Measurements from ENCODE around the gene CD96. TPM values are rescaled to one million over a fixed set of nuclear protein-coding genes. Genes with fewer than 3 reads are reported as not detected.
"Not testable (repeated sequence)": the region's sequence is repeated elsewhere in the genome, so short reads cannot be mapped to it uniquely, and the experiment has no call there.

Gene CD96
- total RNA-seq, 2 donors from 2014 or later = 152 to 168 TPM

- H3K4me1 Mint-ChIP-seq (ENCODE audit: low read depth in 2 of 2) = peaks cover 6 to 9% of the 10 kb centered on the region in 2 donors
- peaks cover 57% of the 10 kb centered on the region for H3K36me3 Mint-ChIP-seq
- H3K9me3 Mint-ChIP-seq = no peaks in the 10 kb centered on the region
- no peak overlapping the region for H3K4me3 Mint-ChIP-seq
- no peaks in the 10 kb centered on the region for H3K27me3 Mint-ChIP-seq
- no peak overlapping the region for H3K27ac Mint-ChIP-seq
- no peak for ATAC-seq
- DNase-seq (ENCODE audit: low spot score) = no peak
Observed at GRCh38 chr3:111627092-111627491, 85.1 kb downstream of the CD96 start.

DNA sequence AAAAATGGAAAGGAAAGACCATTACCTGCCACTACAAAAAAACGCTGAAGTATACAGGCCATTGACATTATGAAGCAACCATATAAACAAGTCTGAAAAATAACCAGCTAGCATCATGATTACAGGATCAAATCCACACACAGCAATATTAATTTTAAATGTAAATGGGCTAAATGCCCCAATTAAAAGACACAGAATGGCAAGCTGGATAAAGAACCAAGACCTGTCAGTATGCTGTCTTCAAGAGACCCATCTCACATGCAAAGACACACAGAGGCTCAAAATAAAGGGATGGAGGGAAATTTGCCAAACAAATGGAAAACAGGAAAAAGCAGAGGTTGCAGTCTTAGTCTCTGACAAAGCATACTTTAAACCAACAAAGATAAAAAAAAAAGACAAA, 87.0 kb downstream of the CD96 start:
- H3K36me3 Mint-ChIP-seq = peaks cover 57% of the 10 kb centered on the region
- not testable (repeated sequence) for H3K9me3 Mint-ChIP-seq; H3K4me3 Mint-ChIP-seq; H3K27ac Mint-ChIP-seq; ATAC-seq; H3K27me3 Mint-ChIP-seq; DNase-seq (ENCODE audit: low spot score); H3K4me1 Mint-ChIP-seq (ENCODE audit: low read depth in 2 of 2)

DNA sequence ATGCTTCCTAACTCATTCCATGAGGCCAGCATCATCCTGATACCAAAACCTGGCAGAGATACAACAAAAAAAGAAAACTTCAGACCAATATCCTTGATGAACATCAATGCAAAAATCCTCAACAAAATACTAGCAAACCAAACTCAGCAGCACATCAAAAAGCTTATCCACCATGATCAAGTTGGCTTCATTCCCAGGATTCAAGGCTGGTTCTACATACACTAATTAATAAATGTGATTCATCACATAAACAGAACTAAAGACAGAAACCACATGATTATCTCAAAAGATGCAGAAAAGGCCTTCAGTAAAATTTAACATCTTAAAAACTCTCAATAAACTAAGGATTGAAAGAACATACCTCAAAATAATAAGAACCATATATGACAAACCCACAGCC, 88.6 kb downstream of the CD96 start:
- not testable (repeated sequence) for H3K27me3 Mint-ChIP-seq
- Mint-ChIP-seq H3K36me3 (peaks cover 41% of the 10 kb centered on the region), H3K27ac (peak overlapping the region in 1 of 2 donors; percentile 21)

DNA sequence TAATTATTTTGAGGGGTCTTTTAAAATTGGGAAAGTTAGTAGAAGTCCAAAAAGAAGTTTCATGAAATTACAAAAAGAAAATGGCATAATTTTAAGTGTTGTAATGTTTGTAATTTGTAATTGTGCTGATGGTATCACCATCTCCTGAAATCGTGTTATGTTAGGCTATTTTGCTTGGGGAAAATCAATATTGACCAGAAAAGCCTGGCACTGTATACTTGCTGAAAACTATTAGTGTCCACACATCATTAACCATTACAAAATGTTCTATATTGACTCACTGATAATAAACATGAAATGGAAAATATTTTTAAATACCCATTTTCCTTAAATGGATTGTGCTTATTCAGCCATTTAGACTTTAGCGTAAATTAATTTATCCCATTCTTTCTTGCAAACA, 93.4 kb downstream of the CD96 start:
- H3K4me1 Mint-ChIP-seq (ENCODE audit: low read depth in 2 of 2) = no peaks in the 10 kb centered on the region
- no peak overlapping the region for H3K27ac Mint-ChIP-seq
- ATAC-seq (no peak), DNase-seq (ENCODE audit: low spot score) (no peak)
- H3K36me3 Mint-ChIP-seq = peaks cover 42% of the 10 kb centered on the region
- H3K4me3 Mint-ChIP-seq = no peak overlapping the region
- peaks cover 3% of the 10 kb centered on the region for H3K9me3 Mint-ChIP-seq
- no peaks in the 10 kb centered on the region for H3K27me3 Mint-ChIP-seq

More for the DNA sequence above, 88.6 kb downstream of the CD96 start:
- H3K9me3 Mint-ChIP-seq; H3K4me3 Mint-ChIP-seq; H3K4me1 Mint-ChIP-seq (ENCODE audit: low read depth in 2 of 2); DNase-seq (ENCODE audit: low spot score); ATAC-seq: not testable (repeated sequence)

GRCh38 chr3:111636366-111636885, 94.4 kb downstream of the CD96 start:
- Mint-ChIP-seq H3K9me3 (peaks cover 8% of the 10 kb centered on the region), H3K36me3 (peaks cover 43% of the 10 kb centered on the region), H3K4me1 (ENCODE audit: low read depth in 2 of 2) (no peaks in the 10 kb centered on the region), H3K4me3 (no peak overlapping the region), H3K27ac (peak overlapping the region in 1 of 2 donors; percentile 40), H3K27me3 (no peaks in the 10 kb centered on the region)
- no peak for DNase-seq (ENCODE audit: low spot score)
- no peak for ATAC-seq

DNA sequence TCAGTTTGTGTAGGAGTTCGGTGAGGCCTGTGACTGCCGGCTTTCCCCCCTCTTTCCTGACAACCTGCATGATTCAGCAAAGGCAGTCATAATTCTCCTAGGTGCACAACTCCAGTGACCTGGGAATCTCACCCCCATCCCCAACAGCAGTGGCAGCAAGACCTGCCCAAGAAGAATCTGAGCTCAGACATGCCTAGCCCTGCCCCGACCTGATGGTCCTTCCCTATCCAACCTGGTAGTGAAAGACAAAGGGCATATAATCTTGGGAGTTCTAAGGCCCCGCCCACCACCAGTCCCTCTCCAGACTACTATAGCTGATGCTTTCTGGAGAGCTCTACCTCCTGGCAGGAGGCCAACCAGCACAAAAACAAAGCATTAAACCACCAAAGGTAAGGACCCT, 97.3 kb downstream of the CD96 start:
- no peak overlapping the region for H3K4me3 Mint-ChIP-seq
- DNase-seq (ENCODE audit: low spot score) (no peak), ATAC-seq (no peak)
- H3K27ac Mint-ChIP-seq = no peak overlapping the region
- H3K9me3 Mint-ChIP-seq = peaks cover 29% of the 10 kb centered on the region
- peaks cover 65% of the 10 kb centered on the region for H3K36me3 Mint-ChIP-seq
- H3K27me3 Mint-ChIP-seq = no peaks in the 10 kb centered on the region
- no peaks in the 10 kb centered on the region for H3K4me1 Mint-ChIP-seq (ENCODE audit: low read depth in 2 of 2)

DNA sequence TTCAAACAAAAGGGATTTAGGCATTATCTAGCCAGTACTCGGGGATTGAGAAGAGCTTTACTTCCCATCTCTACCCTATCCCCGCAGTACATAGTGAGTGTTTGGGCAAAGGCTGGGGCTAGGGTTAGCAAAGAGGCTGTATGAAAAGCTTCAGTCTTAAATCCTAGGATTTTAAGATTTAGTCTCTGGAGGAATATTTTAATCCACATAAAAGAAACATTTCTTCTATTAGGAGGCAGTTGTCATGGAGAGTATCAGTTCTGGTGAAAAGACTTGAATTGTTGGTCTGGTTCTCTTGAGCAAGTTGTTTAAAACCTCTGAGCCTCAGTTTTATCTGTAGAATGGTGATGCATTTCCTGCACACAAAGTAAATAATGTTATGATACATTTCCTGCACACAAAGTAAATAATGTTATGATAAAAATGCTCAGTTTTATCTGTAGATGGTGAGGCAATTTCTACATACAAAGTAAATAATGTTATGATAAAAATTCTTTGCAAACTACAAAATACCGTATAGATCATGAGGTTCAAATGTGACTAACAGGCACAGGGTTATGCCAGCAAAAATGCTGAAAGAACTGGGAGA, 107.1 kb downstream of the CD96 start:
- Mint-ChIP-seq H3K27me3 (no peaks in the 10 kb centered on the region), H3K36me3 (peaks cover 48% of the 10 kb centered on the region), H3K4me3 (no peak overlapping the region), H3K27ac (peak overlapping the region; percentile 0 to 61), H3K4me1 (ENCODE audit: low read depth in 2 of 2) (peaks cover 0 to 5% of the 10 kb centered on the region in 2 donors), H3K9me3 (peaks cover 2% of the 10 kb centered on the region)
- no peak for DNase-seq (ENCODE audit: low spot score)
- no peak for ATAC-seq

DNA sequence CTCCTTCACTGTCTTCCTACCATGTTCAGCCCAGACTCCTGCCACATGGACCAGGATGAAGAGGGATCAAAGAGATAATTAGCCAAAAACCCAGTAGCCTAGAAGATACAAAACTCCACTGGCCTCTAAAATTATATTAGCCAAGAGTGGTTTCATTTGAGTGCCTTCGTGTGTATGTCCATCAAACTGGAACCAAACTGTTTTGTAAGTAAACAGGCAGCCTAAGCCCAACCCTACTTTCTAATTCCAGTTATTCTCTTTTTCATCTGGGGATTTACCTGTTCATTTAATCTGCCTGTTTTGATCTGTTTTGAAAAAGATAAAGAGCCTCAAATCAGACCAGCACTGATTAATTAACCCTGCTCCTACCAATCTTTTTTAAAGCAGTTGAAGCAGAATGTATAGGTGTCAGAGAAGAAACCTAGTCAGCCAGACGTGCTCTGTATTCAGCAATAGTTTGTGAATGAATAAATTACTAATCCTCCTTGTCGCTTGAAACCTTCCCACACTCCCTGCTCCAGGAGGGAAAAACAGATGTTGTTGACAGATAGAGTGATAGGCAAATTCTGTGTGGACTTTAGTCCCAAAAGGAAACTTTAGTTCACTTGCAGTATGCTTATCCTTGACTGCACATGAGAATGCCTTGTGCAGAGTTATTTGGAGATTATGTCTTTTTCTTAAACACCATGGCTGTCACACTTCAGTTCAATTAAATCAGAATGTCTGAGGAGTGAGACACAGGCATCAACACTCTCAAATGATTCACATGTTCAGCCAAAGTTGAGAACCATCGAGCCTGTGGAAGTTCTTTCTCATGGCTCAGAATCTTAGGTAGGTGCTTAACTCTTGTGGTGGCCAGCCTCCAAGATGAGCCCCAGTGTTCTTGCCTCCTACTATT, 108.6 kb downstream of the CD96 start:
- ATAC-seq = no peak
- H3K27me3 Mint-ChIP-seq = no peaks in the 10 kb centered on the region
- H3K4me3 Mint-ChIP-seq = no peak overlapping the region
- peaks cover 52% of the 10 kb centered on the region for H3K36me3 Mint-ChIP-seq
- no peaks in the 10 kb centered on the region for H3K9me3 Mint-ChIP-seq
- H3K27ac Mint-ChIP-seq = no peak overlapping the region
- H3K4me1 Mint-ChIP-seq (ENCODE audit: low read depth in 2 of 2) = peaks cover 0 to 5% of the 10 kb centered on the region in 2 donors
- DNase-seq (ENCODE audit: low spot score) = no peak

- DNase-seq (ENCODE audit: low spot score) (no peak), ATAC-seq (peak in 1 of 2 donors; percentile 62)
- Mint-ChIP-seq H3K36me3 (peaks cover 52% of the 10 kb centered on the region), H3K27ac (peak overlapping the region in 1 of 2 donors; percentile 8), H3K4me3 (peak overlapping the region; percentile 16), H3K27me3 (no peaks in the 10 kb centered on the region), H3K9me3 (no peaks in the 10 kb centered on the region), H3K4me1 (ENCODE audit: low read depth in 2 of 2) (peaks cover 0 to 5% of the 10 kb centered on the region in 2 donors)
Observed at GRCh38 chr3:111652492-111653180, 110.6 kb downstream of the CD96 start.

- H3K4me3 Mint-ChIP-seq = no peak overlapping the region
- no peaks in the 10 kb centered on the region for H3K27me3 Mint-ChIP-seq
- H3K27ac Mint-ChIP-seq = no peak overlapping the region
- DNase-seq (ENCODE audit: low spot score) (no peak), ATAC-seq (no peak)
- no peaks in the 10 kb centered on the region for H3K9me3 Mint-ChIP-seq
- peaks cover 3 to 5% of the 10 kb centered on the region in 2 donors for H3K4me1 Mint-ChIP-seq (ENCODE audit: low read depth in 2 of 2)
- peaks cover 42% of the 10 kb centered on the region for H3K36me3 Mint-ChIP-seq
Observed at GRCh38 chr3:111653766-111654165, 111.8 kb downstream of the CD96 start.

GRCh38 chr3:111662012-111662411, 120.0 kb downstream of the CD96 start:
- no peak for DNase-seq (ENCODE audit: low spot score)
- peaks cover 8 to 19% of the 10 kb centered on the region in 2 donors for H3K4me1 Mint-ChIP-seq (ENCODE audit: low read depth in 2 of 2)
- ATAC-seq = no peak
- no peaks in the 10 kb centered on the region for H3K27me3 Mint-ChIP-seq
- peaks cover 9% of the 10 kb centered on the region for H3K9me3 Mint-ChIP-seq
- H3K27ac Mint-ChIP-seq = no peak overlapping the region
- H3K36me3 Mint-ChIP-seq = peaks cover 59% of the 10 kb centered on the region
- H3K4me3 Mint-ChIP-seq = no peak overlapping the region

DNA sequence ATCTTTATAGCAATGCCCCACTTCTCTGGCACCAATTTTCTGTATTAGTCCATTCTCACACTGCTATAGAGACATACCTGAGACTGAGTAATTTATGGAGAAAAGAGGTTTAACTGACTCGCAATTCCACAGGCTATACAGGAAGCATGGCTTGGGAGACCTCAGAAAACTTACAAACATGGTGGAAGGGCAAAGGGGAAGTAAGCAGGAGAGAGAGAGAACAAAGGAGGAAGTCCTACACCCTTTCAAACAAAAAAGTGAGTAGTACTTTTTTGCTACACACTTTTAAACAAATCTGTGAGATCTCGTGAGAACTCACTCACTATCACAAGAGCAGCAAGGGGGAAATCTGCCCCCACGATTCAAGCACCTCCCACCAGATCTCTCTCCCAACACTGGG, 120.9 kb downstream of the CD96 start:
- H3K27ac Mint-ChIP-seq = no peak overlapping the region
- H3K36me3 Mint-ChIP-seq = peaks cover 59% of the 10 kb centered on the region
- no peaks in the 10 kb centered on the region for H3K27me3 Mint-ChIP-seq
- no peak overlapping the region for H3K4me3 Mint-ChIP-seq
- H3K4me1 Mint-ChIP-seq (ENCODE audit: low read depth in 2 of 2) = peaks cover 16 to 28% of the 10 kb centered on the region in 2 donors
- DNase-seq (ENCODE audit: low spot score) = no peak
- H3K9me3 Mint-ChIP-seq = peaks cover 9% of the 10 kb centered on the region
- ATAC-seq = no peak

GRCh38 chr3:111666041-111666735, 124.2 kb downstream of the CD96 start:
- H3K36me3 Mint-ChIP-seq = peaks cover 37% of the 10 kb centered on the region
- peaks cover 38 to 49% of the 10 kb centered on the region in 2 donors for H3K4me1 Mint-ChIP-seq (ENCODE audit: low read depth in 2 of 2)
- H3K9me3 Mint-ChIP-seq = peaks cover 5% of the 10 kb centered on the region
- no peaks in the 10 kb centered on the region for H3K27me3 Mint-ChIP-seq
- peak overlapping the region; percentile 89 to 94 for H3K27ac Mint-ChIP-seq
- ATAC-seq (peak in 1 of 2 donors; percentile 51), DNase-seq (ENCODE audit: low spot score) (no peak)
- H3K4me3 Mint-ChIP-seq = peak overlapping the region; percentile 68
